HepG2 (cell line): Measurements from ENCODE around the gene IFI27L2. TPM values are rescaled to one million over a fixed set of nuclear protein-coding genes. Genes with fewer than 3 reads are reported as not detected.
A peak's percentile ranks its signal among the peaks of the same experiment; 100 is the strongest.

Source experiments
- ARNT2 ChIP-seq: sonication (generic); formaldehyde crosslinking; IDR thresholded peaks from 2 replicates; pipeline ENCODE4 v1.8.0; 2022; ENCODE audit warnings: mild to moderate bottlenecking, low read depth, missing genetic modification reagents, moderate library complexity
- HES4 ChIP-seq: sonication (generic); formaldehyde crosslinking; IDR thresholded peaks from 2 replicates; pipeline ENCODE4 v1.9.0; 2021; ENCODE audit warnings: mild to moderate bottlenecking, missing genetic modification reagents, borderline replicate concordance
- HOXA9 ChIP-seq: sonication (generic); formaldehyde crosslinking; IDR thresholded peaks from 2 replicates; pipeline ENCODE4 v1.8.1; 2022; ENCODE audit warnings: missing genetic modification reagents, mild to moderate bottlenecking, moderate library complexity, borderline replicate concordance
- NFKB2 ChIP-seq: sonication (generic); formaldehyde crosslinking; IDR thresholded peaks from 2 replicates; pipeline ENCODE4 v1.4.0; 2020; ENCODE audit warnings: missing genetic modification reagents, borderline replicate concordance
- PCBP1 ChIP-seq: fragments of 200-400 bp; formaldehyde crosslinking; IDR thresholded peaks from 2 replicates; pipeline ENCODE4 v1.6.1; 2017; ENCODE audit warnings: mild to moderate bottlenecking, low read depth, low read length, borderline replicate concordance
- RBAK ChIP-seq: sonication (generic); formaldehyde crosslinking; IDR thresholded peaks from 2 replicates; pipeline ENCODE4 v1.5.1; 2020; ENCODE audit warnings: mild to moderate bottlenecking, missing genetic modification reagents
- SP1 ChIP-seq, 2 experiments: fragments of 450-650 bp in 1 of 2; sonication (generic) in 1 of 2; formaldehyde crosslinking in 1 of 2; IDR thresholded peaks; 2 replicates each; pipeline versions ENCODE4 v1.4.0 to v1.6.1; 2016 to 2020; ENCODE audit warnings: missing genetic modification reagents in 1 of 2
- ZKSCAN5 ChIP-seq: sonication (generic); formaldehyde crosslinking; IDR thresholded peaks from 2 replicates; pipeline ENCODE4 v1.5.1; 2020; ENCODE audit warnings: mild to moderate bottlenecking, missing genetic modification reagents
- ZNF263 ChIP-seq: sonication (generic); formaldehyde crosslinking; IDR thresholded peaks from 2 replicates; pipeline ENCODE4 v1.4.0; 2020; ENCODE audit warnings: missing genetic modification reagents
- ZNF563 ChIP-seq: sonication (generic); formaldehyde crosslinking; IDR thresholded peaks from 2 replicates; pipeline ENCODE4 v1.8.0; 2022; ENCODE audit warnings: mild to moderate bottlenecking, moderate library complexity, missing genetic modification reagents
- ZNF672 ChIP-seq: sonication (generic); formaldehyde crosslinking; IDR thresholded peaks from 2 replicates; pipeline ENCODE4 v1.8.1; 2022; ENCODE audit warnings: missing genetic modification reagents
- ZNF768 ChIP-seq: sonication (generic); formaldehyde crosslinking; IDR thresholded peaks from 2 replicates; pipeline ENCODE4 v1.4.0; 2020; ENCODE audit warnings: missing genetic modification reagents
- ZNF780A ChIP-seq: sonication (generic); formaldehyde crosslinking; IDR thresholded peaks from 2 replicates; pipeline ENCODE4 v1.8.0; 2022; ENCODE audit warnings: mild to moderate bottlenecking, missing genetic modification reagents, moderate library complexity
- ZNF879 ChIP-seq: sonication (generic); formaldehyde crosslinking; IDR thresholded peaks from 2 replicates; pipeline ENCODE4 v1.8.1; 2023; ENCODE audit warnings: missing genetic modification reagents
- ZSCAN20 ChIP-seq: sonication (generic); formaldehyde crosslinking; IDR thresholded peaks from 2 replicates; pipeline ENCODE4 v1.4.0; 2020; ENCODE audit warnings: missing genetic modification reagents, mild to moderate bottlenecking, borderline replicate concordance
- polyA plus RNA-seq, 8 experiments: library from polyadenylated mRNA; depleted of rRNA in 3 of 8; stranded (reverse) in 7 of 8; unstranded in 1 of 8; fragments of >200 nt; fragmentation: Illumina TruSeq in 4 of 8; extraction: Trizol in 4 of 8; gene quantifications; 2 replicates each; pipeline versions ENCODE4 v1.2.1 to v1.2.3, GENCODE V29; 2011 to 2016; ENCODE audit warnings: low read depth in 4 of 8, missing spikeins in 1 of 8, mixed read lengths in 1 of 8; ENCODE audit not compliant: insufficient read depth in 1 of 8
- total RNA-seq, 5 experiments: library from RNA; depleted of rRNA; stranded (reverse); fragments of >200 nt; fragmentation: Illumina TruSeq; extraction: Trizol; gene quantifications; 2 replicates each; pipeline ENCODE4 v1.2.3, GENCODE V29; 2016; ENCODE audit warnings: low read depth in 1 of 5
- TF ChIP-seq, protein P1 (sequence below): sonication (generic); formaldehyde crosslinking; IDR thresholded peaks from 2 replicates; pipeline ENCODE4 v1.4.0; 2020; ENCODE audit warnings: mild to moderate bottlenecking, missing genetic modification reagents
- TF ChIP-seq, protein P2 (sequence below): sonication (generic); formaldehyde crosslinking; IDR thresholded peaks from 2 replicates; pipeline ENCODE4 v1.5.1; 2020; ENCODE audit warnings: mild to moderate bottlenecking, missing genetic modification reagents, moderate library complexity
- TF ChIP-seq, protein P3 (sequence below): sonication (generic); formaldehyde crosslinking; IDR thresholded peaks from 2 replicates; pipeline ENCODE4 v1.8.1; 2023; ENCODE audit warnings: mild to moderate bottlenecking, moderate library complexity, missing genetic modification reagents
- TF ChIP-seq, protein P4 (sequence below): IDR thresholded peaks from 2 replicates; pipeline ENCODE4 v1.6.1; 2012; ENCODE audit warnings: inconsistent platforms

IFI27L2 gene
- total and polyA plus RNA-seq, 2 of the 13 experiments (the other 11 are each of a cell fraction or from before 2014, with no cell fraction given), result 4.3 to 4.8 TPM

DNA sequence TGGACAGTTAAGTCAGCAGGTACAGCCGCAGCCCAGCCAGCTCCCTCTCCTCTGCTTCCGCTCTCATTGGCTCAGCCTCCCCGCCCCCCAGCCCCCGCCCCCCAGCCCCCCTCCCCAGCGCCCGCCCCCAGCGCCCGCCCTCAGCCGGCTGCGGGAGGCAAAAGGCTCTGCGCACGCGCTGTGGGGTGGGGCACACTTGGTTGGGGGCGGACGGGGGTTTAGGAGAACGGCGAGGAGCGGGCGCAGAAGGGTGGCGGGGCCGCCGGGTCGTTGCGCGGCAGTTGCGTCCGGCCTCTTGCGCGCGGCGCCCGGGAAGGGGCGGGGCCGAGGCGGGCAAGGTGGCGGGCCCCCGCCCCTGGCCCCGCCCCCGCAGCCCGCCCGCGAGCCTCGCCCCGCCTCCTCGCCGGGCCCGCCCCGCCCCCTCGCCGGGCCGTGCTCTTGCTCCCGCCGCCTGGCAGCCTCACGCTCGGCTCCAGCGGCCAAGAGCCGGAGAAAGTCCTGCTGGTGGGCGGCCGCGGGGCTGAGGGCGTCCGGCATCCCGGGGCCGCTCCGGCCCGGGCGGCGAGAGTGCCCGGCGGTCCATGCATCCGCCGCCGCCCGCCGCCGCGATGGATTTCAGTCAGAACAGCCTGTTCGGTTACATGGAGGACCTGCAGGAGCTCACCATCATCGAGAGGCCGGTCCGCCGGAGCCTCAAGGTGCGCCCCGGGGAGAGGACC, 44.6 kb upstream of the IFI27L2 start, which contains the start of gene PPP4R4 (continued):
- TF ChIP-seq PCBP1 (0 out of 2 replicates have a peak, but pooled peaks have one; percentile 18), ZNF780A (CRISPR knock-in tag) (no peak), ARNT2 (CRISPR knock-in tag) (peak; percentile 46; the same call in 1 of the 2 replicates), ZSCAN20 (CRISPR knock-in tag) (0 out of 2 replicates have a peak, but pooled peaks have one; percentile 29), ZNF879 (CRISPR knock-in tag) (no peak), ZNF563 (CRISPR knock-in tag) (peak; percentile 21; the same call in 1 of the 2 replicates), SP1 (IDR thresholded peaks at IDR 0.05) (no peak), SP1 (CRISPR knock-in tag; IDR thresholded peaks at IDR 0.05) (peak; percentile 11; the same call in 1 of the 2 replicates), RBAK (no peak), ZNF672 (CRISPR knock-in tag) (no peak), NFKB2 (CRISPR knock-in tag) (0 out of 2 replicates have a peak, but pooled peaks have one; percentile 60), ZKSCAN5 (CRISPR knock-in tag) (no peak), HES4 (CRISPR knock-in tag) (peak; percentile 55; the same call in 1 of the 2 replicates), ZNF768 (no peak), ZNF263 (peak; percentile 20; the same call in 1 of the 2 replicates), HOXA9 (0 out of 2 replicates have a peak, but pooled peaks have one; percentile 32)
- TF ChIP-seq, protein P1, sequence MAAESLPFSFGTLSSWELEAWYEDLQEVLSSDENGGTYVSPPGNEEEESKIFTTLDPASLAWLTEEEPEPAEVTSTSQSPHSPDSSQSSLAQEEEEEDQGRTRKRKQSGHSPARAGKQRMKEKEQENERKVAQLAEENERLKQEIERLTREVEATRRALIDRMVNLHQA (CRISPR knock-in tag), result no peak
- TF ChIP-seq, protein P2, sequence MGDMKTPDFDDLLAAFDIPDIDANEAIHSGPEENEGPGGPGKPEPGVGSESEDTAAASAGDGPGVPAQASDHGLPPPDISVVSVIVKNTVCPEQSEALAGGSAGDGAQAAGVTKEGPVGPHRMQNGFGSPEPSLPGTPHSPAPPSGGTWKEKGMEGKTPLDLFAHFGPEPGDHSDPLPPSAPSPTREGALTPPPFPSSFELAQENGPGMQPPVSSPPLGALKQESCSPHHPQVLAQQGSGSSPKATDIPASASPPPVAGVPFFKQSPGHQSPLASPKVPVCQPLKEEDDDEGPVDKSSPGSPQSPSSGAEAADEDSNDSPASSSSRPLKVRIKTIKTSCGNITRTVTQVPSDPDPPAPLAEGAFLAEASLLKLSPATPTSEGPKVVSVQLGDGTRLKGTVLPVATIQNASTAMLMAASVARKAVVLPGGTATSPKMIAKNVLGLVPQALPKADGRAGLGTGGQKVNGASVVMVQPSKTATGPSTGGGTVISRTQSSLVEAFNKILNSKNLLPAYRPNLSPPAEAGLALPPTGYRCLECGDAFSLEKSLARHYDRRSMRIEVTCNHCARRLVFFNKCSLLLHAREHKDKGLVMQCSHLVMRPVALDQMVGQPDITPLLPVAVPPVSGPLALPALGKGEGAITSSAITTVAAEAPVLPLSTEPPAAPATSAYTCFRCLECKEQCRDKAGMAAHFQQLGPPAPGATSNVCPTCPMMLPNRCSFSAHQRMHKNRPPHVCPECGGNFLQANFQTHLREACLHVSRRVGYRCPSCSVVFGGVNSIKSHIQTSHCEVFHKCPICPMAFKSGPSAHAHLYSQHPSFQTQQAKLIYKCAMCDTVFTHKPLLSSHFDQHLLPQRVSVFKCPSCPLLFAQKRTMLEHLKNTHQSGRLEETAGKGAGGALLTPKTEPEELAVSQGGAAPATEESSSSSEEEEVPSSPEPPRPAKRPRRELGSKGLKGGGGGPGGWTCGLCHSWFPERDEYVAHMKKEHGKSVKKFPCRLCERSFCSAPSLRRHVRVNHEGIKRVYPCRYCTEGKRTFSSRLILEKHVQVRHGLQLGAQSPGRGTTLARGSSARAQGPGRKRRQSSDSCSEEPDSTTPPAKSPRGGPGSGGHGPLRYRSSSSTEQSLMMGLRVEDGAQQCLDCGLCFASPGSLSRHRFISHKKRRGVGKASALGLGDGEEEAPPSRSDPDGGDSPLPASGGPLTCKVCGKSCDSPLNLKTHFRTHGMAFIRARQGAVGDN (CRISPR knock-in tag), result peak; percentile 24
- TF ChIP-seq, protein P3, sequence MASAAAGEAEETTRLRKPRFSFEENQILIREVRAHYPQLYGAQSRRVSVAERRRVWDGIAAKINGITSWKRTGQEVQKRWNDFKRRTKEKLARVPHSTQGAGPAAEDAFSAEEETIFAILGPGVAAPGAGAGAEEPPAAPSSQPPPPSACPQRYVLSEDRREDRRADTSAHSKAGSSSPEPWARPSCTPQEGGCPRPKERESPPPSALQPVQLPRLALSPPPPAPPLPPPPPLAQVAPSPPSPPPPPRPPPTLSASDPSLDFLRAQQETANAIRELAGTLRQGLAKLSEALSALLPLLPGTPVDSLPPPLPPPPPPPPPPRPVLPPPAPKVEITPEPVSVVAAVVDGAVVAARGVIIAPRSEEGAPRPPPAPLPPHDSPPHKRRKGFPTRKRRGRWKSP (CRISPR knock-in tag), result peak; percentile 91
- TF ChIP-seq, protein P4, sequence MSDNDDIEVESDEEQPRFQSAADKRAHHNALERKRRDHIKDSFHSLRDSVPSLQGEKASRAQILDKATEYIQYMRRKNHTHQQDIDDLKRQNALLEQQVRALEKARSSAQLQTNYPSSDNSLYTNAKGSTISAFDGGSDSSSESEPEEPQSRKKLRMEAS, result peak; percentile 45; the same call in 1 of the 2 replicates
- TF ChIP-seq, all 625 proteins: peak for 50
